ENCODE data around the gene TMEM37.

Gene TMEM37

GRCh38 chr2:119461811-119462210 is 30.2 kb downstream of the TMEM37 start:
- no peak for DNase-seq

- no peak for DNase-seq
Measured at GRCh38 chr2:119462574-119462973, 30.9 kb downstream of the TMEM37 start.

GRCh38 chr2:119463136-119463535 is 31.5 kb downstream of the TMEM37 start:
- no peak for DNase-seq

GRCh38 chr2:119463990-119464389 is 32.3 kb downstream of the TMEM37 start:
- DNase-seq, result no peak

GRCh38 chr2:119464981-119465380 is 33.3 kb downstream of the TMEM37 start:
- DNase-seq, result no peak

GRCh38 chr2:119465687-119466086 is 34.0 kb downstream of the TMEM37 start:
- DNase-seq, result no peak

- no peak for DNase-seq
Measured at GRCh38 chr2:119466373-119466772, 34.7 kb downstream of the TMEM37 start.

- DNase-seq, result no peak
Measured at GRCh38 chr2:119468154-119468955, 36.7 kb downstream of the TMEM37 start.

- no peak for DNase-seq
Measured at GRCh38 chr2:119469131-119469530, 37.5 kb downstream of the TMEM37 start.

- DNase-seq, result no peak
Measured at GRCh38 chr2:119469661-119470297, 38.1 kb downstream of the TMEM37 start.

GRCh38 chr2:119472749-119473148 is 41.1 kb downstream of the TMEM37 start:
- DNase-seq, result no peak

- DNase-seq, result no peak
Measured at GRCh38 chr2:119473621-119474370, 42.1 kb downstream of the TMEM37 start.

GRCh38 chr2:119474371-119475224 is 42.9 kb downstream of the TMEM37 start:
- no peak for DNase-seq

- DNase-seq, result peak; percentile 42
Measured at GRCh38 chr2:119475225-119475856, 43.7 kb downstream of the TMEM37 start.

- peak; percentile 21 for DNase-seq
Measured at GRCh38 chr2:119475857-119476244, 44.2 kb downstream of the TMEM37 start.

GRCh38 chr2:119476301-119477112 is 44.9 kb downstream of the TMEM37 start:
- peak; percentile 83 for DNase-seq

GRCh38 chr2:119477113-119477505 is 45.5 kb downstream of the TMEM37 start:
- DNase-seq, result no peak

GRCh38 chr2:119478188-119478977 is 46.7 kb downstream of the TMEM37 start:
- DNase-seq, result no peak

GRCh38 chr2:119478978-119479295 is 47.3 kb downstream of the TMEM37 start:
- no peak for DNase-seq

GRCh38 chr2:119480184-119480583 is 48.5 kb downstream of the TMEM37 start:
- no peak for DNase-seq

- DNase-seq, result no peak
Measured at GRCh38 chr2:119480718-119481142, 49.1 kb downstream of the TMEM37 start.

Measured in eye (tissue), 1 donor.